Measurements from ENCODE around the gene GANC.

Gene GANC

DNA sequence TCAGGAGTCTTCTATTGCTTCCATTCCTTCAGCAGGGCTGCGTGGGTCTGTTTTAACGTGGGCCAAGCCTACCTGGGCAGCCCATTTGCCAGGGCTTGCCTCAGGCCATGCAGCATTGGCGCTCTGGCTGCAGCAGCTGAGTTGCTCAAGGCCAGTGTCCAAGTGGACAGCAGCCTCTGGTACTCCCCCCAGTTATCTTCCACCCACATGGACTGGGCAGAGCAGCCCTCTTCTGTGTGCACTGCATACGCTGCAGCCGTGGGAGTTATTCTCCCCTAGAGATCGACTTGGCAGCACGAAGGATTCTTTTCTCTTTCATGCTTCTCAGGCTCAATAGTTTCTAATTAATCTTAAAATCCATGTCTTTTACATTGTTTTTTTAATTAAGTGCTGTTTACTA lies 79.4 kb downstream of the GANC start:
- no peak for DNase-seq

DNA sequence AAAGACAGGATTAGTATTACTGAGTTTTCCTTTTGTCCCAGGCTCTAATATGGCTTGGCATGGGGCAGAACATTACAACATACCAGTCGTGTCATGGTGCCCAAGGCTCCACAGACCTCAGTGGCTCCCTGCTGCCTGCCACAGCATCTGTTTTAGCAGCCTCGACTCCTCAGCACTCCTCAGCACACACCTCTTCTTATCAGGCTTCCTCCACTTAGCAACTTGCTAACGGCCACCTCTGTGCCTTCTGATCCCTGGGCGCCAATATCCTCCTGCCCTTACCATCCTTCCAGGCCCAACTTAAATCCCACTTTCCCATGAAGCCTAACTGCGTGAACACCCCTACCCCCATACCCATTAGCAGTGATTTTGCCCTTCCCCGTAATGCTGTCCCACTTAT lies 80.1 kb downstream of the GANC start:
- no peak for DNase-seq

DNA sequence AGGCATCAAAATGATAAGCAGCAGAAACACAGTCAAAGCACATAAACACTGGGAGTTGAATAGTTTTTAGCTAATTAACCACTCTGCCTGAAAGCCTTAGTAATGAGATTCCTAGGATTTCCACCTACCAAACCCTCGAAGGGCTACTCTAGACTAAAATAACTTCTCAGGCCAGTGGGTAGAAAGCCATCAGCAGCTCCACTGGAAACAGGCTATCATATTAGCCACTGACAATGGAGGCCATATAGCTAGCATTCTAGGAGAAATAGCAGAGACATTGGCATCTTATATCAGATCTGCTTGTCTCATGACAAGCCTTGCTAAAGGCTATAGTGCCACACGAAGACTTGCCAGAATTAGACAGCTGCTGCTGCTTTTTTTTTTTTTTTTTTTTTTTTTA lies 81.8 kb downstream of the GANC start:
- no peak for DNase-seq

DNA sequence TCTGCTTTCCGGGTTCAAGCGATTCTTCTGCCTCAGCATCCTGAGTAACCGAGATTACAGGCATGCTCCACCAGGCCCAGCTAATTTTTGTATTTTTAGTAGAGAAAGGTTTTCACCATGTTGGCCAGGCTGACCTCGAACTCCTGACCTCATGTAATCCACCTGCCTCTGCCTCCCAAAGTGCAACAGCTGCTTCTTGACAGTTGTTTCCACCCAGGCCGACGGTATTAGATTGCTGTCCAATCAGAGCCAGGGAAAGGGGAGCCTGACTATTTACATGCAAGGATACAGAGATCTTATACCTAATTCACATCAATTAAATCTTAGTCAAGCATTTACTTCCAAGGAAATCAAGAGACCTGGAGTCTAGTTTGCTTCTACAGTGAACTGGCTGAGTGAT lies 82.3 kb downstream of the GANC start:
- DNase-seq: no peak

DNA sequence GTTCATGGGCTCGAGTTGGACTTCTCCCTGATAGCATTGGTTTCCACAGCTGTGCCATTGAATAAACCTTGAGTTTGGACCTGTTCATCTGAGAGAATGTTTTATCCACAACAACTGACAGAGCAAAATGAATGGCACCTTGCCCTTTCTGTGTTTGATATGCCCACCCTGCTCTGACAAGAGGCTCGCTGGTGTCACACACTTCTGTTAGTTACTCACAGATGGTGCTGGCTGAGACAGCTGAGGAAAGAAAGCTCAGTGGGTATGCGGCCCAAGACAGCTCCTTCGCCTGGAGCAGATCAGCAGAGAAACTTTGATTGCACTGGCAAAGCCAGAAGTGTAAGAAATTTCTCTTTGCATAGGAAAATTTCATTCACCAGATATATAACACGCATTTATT lies 83.8 kb downstream of the GANC start:
- no peak for DNase-seq

DNA sequence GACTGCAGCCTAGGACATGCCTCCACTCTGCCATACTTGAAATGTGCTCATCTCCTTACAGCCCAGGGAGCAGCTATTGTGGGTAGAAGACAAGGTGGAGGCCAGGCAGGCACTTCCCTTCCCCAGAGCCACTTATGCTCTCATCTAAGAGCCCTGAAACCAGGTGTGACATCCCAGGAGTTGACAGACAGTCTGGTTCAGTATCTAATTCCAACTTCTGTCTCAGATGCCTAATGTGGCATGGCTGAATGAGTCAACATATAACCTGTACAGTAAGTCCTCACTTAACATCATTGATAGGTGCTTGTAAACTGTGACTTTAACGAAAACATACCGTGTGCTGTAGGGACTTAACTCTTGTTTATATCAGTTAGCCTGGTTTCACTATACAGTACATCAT lies 85.1 kb downstream of the GANC start:
- DNase-seq: no peak

DNA sequence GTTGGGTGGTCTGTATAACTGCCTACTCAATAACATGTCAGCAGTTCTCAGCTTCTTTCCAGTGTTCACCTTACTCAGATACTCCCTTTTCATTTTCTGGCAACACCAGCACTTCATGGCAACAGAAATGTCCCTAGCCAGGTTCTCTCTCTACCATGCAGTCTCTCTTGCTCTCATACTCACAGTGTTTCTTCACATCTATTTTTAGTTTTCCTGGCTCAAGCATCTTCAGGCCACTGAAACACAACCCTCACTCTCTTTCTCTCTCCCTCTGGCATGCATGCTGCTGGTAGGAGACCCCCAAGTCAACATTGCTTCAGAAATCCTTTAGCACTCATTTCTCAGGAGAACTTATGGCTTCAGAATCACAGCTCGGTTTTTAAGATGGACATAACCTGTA lies 86.2 kb downstream of the GANC start, which contains the start of gene CAPN3:
TSS of gene CAPN3 (plus strand) at position 253 of the 400 bp plus-strand sequence. CDS start 305 bp downstream, outside the sequence.
- DNase-seq: no peak

DNA sequence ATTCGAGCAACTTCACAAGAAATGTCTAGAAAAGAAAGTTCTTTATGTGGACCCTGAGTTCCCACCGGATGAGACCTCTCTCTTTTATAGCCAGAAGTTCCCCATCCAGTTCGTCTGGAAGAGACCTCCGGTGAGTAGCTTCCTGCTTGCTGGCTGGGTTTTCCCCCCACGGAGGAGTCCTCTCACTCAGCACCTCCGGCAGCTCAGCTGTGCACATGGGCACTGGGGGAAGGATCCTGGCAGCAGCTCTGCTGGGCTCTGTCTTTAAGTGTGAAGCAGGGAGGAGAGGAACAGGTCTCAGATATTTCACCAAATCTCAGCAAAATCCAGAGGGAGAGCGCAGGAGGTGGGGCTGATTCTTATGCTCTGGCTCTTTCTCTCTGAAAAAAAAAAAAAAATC lies 87.0 kb downstream of the GANC start:
- DNase-seq: no peak

DNA sequence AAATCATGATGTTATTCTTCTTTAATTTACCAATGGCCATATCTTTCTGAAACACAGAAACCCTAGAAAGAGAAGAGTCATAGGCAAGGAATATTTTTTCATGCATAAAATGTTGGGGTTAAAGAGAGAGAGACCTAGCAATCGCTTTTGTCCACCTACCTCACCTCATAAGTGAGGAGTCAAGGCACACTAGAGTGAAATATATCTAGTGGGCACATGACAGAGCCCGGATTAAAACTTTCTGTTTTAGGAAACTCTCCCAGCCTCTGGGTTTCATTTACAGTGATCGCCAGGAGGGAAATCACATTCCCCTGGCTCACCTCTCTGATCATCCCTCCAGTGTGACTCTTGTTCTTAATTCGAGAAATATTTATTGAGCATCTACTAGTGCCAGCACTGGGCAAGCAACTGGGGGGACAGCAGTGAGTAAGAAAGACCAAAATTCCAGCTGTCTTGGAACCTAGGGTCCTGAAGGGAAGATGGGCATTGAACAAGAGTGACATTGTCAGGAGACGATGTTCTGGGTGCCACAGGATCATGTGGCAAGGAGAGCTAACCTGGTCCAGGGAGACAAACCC lies 87.6 kb downstream of the GANC start:
- DNase-seq: no peak

DNA sequence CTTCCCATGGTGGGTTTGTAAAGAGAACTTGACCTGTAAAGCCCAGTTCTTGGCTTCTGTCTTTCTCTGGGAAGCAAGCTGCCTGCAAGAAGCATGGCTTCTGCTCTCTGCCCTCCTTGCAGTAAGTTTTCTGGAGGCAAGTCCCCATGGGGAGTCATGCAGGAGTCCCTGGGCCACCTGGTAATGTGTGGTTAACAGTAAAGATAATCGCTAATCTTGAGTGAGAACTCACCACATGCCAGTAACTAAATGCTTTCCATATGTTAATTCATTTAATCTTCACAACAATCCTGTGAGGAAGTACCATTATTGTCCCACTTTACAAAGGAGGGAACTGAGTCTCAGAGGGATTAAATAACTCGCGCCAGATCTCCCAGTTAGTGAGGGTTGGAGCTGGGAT lies 90.5 kb downstream of the GANC start:
- DNase-seq: no peak

DNA sequence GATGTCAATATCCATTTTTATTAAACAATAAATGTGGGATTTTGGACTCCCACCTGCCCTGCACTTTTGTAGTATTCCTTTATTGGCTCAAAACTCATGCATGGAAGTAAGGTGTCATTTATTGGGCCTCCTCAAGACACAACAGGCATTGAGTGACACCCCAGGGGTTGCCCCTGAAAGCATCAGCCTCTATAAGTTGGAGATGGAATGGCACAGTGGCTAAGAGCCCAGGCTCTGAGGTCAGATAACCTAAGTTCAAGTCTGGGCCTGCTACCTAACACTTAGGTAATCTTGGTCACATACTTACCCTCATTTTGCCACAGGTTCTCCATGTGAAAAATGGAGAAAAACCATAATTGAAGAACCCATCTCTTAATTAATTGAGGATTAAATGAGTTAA lies 90.9 kb downstream of the GANC start:
- no peak for DNase-seq

DNA sequence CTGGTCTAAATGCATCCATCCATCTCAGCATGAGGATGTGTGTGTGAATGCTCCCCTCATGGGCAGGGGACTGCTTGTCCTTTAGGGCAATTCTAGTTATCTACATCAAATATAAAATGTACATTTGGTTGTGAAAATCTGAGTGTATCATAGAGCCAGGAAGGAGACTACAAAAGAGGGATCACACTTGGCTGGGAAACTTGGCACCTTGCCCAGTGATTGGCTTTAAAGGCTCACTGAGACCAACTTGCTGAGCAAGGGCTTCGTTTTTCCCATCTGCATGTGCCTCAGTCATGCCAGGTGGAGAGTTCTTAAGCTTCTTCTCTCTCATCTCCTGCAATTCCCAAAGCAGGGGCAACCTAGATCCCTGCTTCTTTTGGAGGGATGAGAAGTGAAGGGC lies 91.5 kb downstream of the GANC start:
- DNase-seq: peak; percentile 52

DNA sequence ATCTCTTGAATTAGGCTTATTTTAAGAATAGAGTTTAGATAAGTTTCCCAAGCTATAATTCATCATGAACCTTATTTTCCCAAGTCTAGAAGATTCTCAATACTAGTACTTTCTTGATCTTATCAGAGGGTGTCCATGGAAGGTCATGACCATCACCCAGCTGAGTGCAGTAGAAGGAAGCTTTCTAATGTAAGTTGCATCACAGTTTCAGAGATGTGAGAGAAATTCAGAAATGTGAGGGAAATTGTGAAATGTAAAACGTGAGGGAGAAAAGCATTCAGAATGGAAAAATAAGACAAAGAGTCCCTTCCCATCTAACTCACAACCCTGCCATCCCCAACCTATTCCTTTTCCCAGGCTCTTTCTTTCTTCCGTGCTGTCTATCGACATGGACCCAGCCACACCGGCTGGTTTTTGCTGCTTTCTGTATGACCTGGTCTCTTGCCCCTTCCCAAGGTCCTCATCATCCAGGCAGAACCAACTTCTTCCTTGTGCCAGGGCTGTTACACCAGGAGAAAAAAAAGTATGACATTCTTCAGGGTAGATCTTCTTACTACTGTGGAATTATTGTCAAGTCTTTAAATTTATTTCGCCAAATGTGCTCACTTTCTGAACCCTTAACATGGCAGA lies 93.0 kb downstream of the GANC start:
- no peak for DNase-seq

DNA sequence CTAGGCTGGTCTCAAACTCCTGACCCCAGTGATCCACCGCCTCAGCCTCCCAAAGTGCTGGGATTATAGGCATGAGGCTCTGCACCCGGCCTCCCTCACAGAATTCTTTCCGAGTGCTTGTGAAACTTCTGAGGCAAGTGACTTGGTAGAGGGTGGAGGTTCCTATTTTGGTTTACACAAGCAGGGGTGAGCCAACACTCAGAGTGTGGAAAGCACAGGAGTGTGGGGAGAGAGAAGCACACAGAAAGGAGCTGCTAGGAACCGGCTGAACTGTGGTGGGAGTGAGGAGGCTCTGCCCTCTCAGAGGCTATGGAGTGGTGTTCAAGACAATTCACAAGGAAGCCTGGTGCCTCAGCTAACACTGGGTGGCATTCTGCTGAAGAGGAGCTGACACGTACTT lies 94.0 kb downstream of the GANC start:
- DNase-seq: no peak

DNA sequence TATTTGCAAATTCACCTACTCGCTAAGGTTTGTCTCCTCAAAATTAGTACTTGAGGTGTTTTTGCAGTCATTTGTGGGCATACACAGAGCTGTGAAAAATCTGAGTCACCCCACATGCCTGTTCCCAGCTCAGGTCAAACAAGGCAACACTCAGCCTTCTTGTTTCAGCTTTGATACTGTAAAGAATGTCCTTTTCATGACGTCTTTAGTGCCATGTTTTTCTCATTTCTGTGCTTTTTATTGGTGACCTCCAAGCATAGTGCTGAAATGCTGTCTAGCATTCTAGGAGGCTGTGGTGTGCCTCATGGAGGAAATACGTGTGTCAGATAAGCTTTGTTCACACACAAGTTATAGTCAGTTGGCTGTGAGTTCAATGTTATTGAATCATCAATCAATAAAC lies 95.1 kb downstream of the GANC start:
- DNase-seq: no peak

DNA sequence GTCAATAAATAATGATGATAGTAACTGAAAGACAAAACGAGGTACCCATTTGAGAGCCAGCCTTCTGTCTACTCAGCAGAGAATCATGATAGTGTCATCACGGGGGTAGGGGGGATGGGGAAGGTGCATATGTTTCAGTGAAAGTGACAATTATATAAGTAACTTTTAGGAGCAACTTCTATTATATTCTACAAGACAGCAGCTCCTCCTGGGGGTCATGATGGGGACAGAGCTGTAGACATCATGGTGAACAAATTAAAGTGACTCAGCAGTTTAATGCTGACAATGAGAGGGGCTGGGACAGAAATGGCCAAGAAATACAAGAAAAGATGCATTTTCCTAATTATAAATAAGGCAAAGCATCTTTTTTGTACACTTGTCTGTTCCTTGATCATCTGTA lies 98.1 kb downstream of the GANC start:
- DNase-seq: no peak

DNA sequence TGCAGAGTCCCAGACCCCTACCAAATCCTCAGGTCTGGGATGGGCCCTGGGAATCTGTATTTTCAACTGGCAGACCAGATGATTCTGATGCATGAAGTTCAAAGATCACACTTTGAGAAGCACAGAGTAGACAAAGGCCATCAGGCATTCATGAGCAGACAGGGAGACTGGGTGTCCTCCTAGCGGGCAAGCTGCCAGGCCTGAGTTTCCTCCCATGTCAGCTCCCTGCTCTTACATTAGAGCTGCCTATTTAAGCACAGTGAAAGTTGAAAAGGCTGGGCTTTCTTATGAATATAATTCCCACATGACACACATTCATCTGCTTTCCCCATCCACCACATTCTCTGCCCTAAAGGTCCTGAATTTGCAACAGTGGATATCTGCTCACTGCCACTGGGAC lies 100.3 kb downstream of the GANC start:
- no peak for DNase-seq

DNA sequence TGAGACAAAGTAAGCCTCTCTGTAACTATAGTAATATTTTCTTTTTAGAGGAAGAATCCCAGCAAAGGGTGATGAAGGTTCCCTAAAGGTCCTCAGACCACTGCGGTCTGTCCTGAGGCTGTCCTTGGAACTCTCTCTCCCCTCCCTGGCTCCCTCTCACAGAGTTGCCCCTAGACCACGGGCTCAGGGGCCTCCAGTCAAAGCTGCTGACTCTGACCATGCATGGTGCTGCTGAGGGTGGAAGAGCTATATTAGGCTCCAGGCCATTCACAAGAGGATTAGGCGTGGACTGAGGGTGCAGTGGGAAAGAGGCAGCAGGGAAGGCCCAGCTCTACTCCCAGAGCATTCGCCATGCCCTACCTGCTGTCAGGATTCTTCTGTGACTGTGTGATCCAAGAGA lies 100.9 kb downstream of the GANC start:
- DNase-seq: no peak

DNA sequence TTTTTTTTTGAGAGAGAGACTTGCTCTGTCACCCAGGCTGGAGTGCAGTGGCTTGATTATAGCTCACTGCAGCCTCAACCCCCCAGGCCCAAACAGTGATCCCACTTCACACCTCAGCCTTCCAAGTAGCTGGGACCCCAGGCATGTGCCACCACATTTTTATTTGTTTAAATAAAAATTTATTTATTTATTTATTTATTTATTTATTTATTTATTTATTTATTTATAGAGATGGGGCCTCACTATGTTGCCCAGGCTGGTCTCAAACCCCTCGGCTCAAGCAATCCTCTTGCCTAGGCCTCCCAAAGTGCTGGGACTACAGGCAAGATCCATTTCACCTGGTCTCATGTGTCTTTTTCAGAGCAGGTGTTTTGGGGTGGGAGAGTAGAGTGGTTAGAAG lies 101.8 kb downstream of the GANC start:
- no peak for DNase-seq

DNA sequence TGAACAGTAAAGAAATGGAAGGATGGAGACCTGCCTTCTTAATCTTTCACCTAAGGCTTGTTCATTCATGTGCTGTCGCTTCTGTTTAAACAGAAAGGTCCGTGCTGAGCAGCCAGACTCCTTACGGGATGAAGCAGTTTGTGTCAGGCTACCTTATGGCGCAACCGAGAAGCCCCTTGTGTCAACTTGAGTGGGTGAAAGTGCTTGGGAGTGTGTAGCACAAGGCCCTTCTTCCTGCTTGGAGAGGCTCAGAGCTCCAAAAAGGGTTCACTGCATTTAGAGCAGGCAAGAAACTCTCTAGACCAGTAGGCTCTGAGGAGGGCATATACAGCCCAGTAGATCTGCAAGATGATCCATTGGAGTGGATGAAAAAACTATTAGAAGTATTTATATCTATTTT lies 102.3 kb downstream of the GANC start:
- DNase-seq: no peak

DNA sequence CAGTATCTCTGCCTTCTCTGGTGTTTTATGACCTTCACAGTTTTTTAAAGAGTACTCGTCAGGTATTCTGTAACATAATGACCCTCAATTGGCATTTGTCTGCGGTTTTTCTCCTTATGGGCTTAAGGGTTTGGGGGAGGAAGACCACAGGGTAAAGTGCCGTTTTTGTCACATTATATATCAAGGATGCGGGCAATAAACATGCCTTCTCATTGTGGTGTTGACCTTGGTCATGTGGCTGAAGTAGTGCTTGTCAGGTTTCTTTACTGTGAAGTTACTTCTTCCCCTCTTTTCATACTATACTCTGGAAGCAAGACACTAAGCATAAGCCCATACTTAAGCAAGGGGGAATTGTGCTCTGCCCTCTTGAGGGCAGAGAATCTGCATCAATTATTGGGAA lies 102.9 kb downstream of the GANC start:
- DNase-seq: no peak

DNA sequence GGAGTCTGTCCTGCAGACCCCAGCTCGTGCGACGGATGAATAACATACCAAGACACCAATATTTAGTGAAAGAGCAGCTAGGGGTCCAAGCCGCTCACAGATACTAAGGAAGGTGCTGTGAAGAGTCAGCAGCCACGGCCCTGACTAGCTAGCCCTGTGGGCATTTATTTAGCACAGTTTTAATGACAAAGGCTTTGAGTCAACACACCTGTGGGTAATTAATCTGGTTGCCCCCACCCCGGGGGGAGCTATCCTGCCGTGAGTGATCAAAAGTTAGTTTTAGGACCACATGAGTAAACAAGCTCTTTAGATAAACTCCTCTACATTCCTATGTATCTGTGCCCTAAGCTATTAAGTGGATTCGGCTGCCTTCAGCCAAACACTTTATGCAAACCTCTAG lies 105.0 kb downstream of the GANC start:
- DNase-seq: no peak

DNA sequence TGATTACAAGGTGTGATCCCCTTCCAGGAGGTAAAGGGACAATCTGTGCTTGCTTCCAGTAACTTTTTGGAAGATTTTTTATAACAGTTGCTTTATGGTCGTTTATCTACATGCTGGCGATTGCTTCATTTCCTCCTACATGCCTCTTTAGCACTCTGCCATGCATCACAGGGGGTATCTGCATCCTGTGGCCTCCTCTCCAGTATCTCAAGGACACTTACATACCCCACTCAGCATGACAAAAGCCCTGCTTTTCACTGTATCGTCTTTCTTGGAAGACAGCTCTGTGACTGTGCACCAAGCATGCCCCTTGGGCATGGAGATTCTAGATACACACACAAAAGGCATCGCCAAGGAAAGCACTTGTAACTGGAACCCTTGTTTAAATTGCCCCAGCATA lies 111.6 kb downstream of the GANC start:
- DNase-seq: no peak

DNA sequence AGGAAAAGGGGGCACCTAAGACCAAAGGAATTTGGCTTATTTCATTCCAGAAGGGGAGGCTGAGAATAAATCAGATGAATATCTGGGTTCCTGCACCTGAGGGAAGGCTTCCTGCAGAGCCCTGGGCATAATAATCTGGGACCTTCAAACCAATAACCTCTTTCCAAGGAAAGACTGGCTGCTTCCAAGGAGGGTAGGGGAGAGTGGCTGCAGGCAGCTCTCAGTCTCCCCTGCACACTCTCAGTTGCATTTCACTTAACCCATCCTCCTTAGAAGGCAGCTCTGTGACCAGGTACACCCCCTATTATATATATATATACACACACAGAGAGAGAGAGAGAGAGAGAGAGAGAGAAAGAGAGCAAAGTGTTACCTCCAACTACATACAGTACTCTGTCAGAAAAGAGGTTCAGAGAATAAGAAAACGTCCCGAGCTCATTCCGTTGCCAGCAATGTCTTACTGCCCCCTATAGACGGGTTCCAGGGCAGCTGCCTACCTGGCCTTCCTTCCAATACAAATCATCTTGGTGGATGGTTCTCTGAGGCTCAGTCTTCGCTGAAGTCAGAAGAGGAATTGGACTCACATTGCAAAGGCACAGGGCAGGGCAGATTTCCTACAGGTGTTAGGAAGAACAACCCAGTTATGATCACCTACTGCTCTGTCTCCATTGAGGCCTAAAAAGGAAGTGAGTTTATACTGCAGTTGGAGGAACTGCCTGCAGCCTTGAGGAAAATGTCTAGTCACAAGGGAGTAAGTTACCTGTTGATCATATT lies 112.4 kb downstream of the GANC start:
- no peak for DNase-seq
